Activated CD4-positive, alpha-beta T cell treated with anti-CD3 and anti-CD28 coated beads, Interleukin-2, amount 50 U/mL, for 1 hour (primary cell): ENCODE results near the gene ABCC10.
A peak's percentile ranks its signal among the peaks of the same experiment; 100 is the strongest.
"Not testable (repeated sequence)": the region's sequence is repeated elsewhere in the genome, so short reads cannot be mapped to it uniquely, and the experiment has no call there.

Experiments used
- DNase-seq: peaks from one replicate; pipeline ENCODE4 v3.0.0-alpha.2; 2020

ABCC10 gene

DNA sequence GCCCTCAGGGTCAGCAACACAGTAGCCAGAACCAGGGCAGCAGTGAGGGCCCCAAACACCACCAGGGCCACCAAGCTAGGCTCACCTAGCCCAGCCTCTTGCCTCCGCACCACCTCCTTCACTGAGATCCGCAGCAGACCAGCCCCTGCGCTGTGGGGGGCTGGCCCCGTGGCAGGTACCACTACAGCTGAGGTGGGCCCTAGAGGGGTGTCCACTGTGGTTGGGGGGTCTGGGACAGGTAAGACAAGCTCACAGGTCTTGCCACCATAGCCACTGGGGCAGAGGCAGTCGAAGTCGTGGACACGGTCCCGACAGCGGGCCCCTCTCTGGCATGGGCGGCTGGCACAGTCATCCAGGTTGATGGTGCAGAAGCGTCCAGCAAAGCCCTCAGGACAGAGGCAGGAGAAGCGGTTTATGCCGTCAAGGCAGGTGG, 23.4 kb downstream of the ABCC10 start:
- DNase-seq, result no peak

DNA sequence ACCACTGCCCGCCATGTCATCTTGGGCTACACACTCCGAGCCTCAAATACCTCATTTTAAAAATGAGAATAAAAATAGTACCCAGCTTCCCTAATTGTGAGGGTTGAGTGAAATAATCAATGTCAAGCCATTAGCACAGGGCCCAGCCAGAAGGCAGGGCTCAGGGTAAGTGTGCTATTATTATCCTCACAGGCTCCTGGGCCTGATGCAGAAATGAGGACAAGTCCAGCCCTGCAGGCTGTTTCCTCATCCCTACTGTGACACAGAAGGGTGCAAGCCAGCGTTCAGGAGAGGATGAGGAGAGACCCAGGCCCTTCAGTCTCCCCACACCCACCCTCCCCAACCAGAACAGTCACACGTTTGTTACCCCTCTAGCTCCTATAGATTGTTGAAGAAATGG, 24.0 kb downstream of the ABCC10 start:
- no peak for DNase-seq

DNA sequence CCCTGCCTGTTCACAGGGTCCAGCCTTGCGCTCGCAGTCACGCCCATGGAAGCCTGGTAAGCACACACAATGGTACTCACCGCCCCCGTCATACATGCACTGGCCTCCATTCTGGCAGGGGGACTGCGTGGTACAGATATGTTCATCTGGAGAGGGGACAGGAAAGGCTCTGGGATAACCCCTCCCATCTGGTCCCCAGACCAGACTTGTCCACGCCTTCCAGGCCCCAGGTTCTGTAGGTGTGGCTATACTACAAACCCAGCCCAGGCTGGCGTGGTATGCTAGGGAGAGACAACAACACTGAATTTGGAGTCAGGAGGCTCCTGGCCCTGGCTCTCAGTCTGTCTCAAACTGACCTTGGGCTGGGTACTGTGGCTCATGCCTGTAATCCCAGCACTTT, 24.6 kb downstream of the ABCC10 start:
- no peak for DNase-seq

DNA sequence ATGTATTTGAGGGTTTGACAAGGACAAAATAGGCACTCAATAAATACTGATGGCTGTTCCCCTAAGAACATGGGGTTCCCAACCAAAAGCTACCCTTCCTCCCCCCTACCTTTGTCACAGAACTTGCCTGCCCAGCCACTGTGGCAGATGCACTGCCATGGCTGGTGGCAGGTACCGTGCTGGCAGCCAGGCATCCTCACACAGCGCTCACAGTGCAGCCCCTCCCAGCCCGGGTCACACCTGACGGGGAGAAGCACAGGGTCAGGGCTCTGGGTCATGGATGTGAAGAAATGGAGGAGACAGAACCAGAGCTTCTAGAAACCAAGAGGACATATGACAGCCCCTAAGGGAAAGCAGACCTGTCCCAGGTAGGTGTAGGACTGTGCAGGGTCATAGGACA, 25.6 kb downstream of the ABCC10 start:
- DNase-seq, result no peak

DNA sequence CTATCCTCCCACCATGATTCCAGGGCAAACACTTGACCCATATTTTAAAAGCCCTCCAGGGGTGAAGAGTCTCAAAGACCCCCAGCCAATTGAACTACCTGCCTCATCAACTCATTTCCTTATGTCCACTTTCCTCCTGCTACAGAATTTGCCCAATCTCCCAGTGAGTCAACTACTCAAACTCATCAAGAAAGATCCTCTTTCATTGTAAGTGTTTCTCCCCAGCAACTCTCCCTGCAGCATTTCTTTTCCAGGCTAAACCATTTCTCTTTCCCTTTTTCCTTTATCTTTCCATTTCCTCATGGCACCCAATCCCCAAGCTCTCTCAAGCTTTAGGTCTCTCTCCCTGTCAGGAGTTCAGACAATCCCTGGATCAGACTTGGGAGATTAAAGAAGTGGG, 26.5 kb downstream of the ABCC10 start:
- no peak for DNase-seq

DNA sequence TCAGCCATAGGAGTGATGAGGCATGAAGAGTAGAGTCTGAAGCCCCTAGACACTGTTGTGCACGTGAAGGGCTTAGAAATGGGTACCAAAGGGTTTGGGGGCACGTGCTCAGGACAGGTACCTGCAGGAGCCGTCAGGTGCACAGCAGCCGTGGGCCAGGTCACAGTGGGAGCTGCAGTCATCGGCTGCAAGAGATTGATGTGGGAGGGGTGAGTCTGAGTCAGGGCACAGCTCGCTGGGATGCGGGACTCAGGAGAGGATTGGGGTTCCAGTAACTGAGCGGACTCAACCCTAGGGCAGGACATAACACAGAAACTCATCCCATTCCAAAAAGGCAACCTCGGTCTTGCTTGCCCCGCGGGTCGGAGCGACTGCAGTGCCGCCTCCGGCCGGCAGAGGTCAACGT, 27.0 kb downstream of the ABCC10 start:
- peak; percentile 64 for DNase-seq

DNA sequence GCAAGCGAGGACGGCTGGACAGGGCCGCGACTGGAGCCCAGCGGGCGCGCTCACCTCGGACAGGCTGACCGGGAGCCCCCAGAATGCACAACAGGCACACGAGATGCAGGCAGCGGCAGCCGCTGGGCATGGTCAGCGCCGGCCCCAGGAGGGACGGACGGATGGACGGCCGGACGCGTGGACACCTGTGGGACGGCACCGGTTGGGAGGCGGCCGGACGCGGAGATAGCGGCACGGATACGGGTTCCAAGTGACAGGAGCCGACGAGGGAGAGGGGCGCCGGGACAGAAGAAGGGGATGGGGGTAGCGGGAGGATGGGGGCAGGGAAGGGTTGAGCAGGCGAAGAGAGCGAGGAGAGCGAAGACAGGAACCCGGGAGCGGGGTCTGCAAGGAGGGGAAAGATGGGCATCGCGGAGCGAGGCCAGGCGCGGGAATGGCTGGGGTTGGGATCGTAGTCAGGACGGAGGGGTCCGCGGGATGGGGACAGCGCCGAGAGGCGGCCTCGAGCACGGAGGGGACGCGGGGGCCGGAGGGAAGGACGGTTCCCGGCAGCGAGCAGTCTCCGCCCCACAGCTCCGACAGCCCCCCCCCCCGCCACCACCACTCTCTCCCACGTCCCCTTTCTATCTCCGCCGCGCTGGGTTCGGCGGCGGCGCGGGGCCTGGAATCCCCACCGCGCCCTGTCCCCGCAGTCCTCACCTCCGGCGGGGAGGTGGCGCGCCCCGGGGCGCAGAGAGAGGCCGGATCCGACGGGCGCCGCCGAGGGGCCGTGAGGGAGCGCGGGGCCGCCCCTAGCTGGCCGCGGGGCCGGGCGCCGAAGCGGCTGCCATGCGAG, 27.6 kb downstream of the ABCC10 start:
- peak; percentile 20 for DNase-seq

DNA sequence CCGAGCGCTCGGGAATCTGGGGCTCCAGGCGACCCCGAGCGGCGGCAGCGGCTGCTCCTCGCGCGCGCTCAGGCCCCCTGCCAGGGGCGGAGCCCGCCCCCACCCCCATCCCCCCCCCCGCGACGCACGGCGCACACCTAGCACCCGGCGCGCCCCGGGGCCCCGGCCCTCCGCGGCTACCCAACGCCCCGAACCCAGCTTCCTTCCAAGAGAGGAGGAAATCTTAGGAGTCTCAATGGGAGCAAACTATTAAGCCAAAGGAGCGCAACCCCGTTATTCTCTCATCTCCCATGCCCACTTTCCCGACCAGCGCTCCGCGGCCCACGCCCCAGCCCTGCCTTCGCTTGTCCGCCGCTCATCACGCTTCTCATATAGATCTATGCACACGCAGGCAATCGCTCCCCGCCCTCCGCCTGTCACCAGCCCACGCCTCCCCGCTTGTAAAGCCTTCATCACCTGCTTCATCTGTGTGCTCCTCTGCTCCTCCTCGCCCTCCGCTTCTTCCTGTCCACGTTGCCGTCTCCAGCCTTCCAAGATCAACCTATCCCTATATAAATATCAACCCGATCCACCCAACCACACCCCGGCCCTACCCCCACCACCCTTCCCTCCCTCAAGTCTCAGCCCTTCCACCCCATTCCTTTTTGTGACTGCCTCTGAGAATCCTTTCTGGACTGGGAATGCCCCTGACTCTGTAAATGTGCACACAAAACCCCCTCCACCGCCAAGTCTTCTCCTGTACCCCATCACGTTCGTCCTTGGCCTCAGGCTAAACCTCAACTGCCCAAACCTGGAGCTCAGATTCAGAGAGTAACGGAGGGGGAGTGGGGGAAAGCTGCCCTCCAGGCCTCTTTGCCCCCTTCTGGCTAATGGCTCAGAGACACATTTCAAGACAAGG, 28.4 kb downstream of the ABCC10 start, which contains the start of gene DLK2:
TSS of gene DLK2 (minus strand) at position 18 of the 898 bp plus-strand sequence. CDS start 723 bp downstream, outside the sequence.
- peak; percentile 52 for DNase-seq

DNA sequence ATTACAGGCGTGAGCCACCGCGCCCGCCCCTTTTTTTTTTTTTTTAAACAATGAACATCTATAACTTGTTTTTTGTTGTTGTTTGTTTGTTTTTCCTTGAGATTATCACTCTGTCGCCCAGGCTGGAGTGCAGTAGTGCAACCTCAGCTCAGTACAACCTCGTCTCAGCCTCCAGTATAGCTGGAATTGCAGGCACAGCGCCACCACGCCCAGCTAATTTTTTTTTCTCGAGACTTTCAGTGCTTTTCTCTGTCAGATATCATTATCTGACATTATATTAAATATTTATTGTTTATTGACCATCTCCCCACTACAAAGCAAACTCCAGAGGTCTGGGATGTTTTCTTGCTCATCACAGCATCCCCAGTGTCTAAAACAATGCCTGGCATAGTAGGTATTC, 30.3 kb downstream of the ABCC10 start:
- no peak for DNase-seq

DNA sequence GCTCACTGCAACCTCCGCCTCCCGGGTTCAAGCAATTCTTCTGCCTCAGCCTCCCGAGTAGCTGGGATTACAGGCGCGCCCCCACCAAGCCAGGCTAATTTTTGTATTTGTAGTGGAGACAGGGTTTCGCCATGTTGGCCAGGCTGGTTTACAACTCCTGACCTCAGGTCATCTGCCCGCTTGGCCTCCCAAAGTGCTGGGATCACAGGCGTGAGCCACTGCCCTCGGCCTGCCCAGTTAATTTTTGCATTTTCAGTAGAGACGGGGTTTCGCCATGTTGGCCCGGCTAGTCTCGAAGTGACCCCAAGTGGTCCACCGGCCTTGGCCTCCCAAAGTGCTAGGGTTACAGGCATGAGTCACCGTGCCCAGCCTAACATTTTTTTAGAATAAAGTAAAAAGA, 30.8 kb downstream of the ABCC10 start:
- not testable (repeated sequence) for DNase-seq

DNA sequence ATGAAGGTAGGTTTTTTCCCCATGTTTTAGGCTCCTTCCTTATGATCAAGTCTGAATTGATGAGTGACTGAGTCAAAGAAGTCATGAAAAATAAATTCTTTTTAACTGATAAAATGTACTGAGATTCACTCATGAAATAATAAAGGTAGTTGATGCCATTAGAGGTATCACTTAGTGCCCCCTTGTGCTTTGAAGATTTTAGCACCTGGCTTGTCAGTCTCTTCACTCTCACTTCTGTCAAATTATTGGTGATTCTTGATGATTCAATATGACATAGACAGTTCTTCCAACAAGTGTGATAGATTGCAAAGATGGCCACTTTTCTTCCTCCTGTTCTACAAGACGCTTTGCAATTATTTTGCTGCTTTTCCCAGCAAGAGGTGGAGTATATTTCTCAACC, 32.2 kb downstream of the ABCC10 start:
- DNase-seq, result no peak

DNA sequence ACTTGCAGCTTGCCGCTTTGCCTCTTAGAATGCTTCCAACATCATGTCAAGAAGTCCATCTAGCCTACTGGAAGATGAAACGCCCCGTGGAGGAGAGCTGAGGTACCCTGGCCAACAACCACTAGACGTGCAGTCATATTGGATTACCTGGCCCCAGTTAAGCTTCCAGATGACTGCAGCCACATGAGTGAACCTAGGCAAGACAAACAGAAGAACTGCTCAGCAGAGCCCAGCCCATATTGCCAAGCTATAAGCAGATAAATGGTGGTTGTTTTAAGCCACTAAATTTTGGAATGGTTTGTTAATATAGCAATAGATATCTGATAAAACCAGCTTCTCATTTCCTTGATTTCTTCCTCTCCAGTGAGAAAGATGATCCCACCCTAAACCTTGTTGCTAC, 32.7 kb downstream of the ABCC10 start:
- DNase-seq, result no peak

DNA sequence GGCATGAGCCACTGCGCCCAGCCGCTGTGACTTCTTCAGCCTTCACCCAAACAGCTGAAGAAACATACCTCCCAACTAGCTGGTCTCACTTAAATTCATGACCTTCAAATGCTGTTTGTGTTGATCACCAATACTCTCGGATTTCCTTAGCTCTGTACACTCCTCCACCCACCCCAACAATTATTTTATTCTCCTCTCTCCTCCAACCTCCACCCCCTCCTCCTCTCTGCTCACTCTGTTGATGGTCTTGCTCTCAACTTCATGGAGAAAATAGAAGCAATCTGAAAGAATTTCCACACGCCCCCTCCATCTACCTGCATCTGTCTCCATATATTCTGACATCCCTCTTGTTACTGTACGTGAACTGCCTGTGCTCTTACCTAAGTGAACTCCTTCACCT, 34.6 kb downstream of the ABCC10 start:
- no peak for DNase-seq

DNA sequence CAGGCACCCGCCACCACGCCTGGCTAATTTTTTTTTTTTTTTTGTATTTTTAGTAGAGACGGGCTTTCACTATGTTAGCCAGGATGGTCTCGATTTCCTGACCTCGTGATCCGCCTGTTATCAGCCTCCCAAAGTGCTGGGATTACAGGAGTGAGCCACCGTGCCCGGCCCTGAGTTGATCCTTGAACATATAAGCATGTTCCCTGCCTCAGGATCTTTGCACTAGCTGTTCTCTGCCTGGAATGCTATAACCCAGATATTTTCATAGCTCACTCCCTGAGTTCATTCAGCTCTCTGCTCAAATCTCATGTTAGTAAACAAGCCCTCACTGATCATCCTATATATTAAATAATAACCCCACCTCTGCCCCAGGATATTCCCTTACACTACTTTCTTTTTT, 37.0 kb downstream of the ABCC10 start:
- DNase-seq, result no peak

DNA sequence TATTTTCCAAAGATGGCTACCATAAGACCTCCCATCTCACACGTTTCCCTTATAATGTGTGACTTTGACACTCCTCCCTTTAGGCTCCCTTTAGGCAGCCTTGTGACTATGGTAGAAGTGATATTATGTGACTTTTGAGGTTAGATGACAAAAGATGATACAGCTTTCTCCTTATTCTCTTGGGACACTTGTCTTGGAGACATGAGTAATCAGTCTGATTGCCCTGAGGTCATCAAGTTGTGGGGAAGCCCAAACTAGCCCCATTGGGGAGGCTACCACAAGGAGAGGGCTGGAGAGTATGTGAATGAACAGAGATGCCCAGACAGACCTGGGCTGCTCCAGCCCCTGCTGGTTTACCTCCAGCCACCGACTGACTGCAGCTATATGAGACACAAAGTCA, 38.6 kb downstream of the ABCC10 start:
- no peak for DNase-seq

DNA sequence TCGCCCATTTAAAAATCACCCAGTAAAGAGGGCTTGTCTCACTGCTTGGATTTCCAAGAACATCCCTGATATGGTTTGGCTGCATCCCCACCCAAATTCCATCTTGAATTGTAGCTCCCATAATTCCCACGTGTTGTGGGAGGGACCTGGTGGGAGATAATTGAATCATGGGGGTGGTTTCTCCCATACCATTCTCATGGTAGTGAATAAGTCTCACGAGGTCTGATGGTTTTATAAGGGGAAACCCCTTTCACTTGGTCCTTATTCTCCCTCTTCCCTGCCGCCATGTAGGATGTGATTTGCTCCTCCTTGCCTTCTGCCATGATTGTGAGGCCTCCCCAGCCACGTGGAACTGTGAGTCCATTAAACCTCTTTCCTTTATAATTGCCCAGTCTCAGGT, 39.9 kb downstream of the ABCC10 start:
- DNase-seq, result not testable (repeated sequence)

DNA sequence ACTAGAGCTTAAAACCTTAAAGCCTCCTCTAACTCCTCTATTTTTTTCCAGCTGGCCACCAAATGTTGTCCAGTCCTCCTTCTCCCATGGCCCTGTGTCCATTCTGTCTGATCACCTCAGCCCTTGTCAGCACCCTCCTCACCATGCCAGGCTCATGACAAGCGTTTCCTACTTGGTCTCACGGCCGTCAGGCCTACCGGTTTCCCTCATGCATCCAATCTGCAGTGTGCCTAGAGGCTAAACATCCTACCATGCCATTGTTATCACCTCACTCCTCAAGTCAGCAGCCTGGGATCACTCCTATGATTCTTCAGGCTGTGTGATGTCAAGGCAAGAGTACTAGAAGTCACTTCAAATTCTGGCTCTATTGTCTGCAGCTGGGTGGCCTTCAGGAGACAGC, 40.4 kb downstream of the ABCC10 start:
- no peak for DNase-seq

DNA sequence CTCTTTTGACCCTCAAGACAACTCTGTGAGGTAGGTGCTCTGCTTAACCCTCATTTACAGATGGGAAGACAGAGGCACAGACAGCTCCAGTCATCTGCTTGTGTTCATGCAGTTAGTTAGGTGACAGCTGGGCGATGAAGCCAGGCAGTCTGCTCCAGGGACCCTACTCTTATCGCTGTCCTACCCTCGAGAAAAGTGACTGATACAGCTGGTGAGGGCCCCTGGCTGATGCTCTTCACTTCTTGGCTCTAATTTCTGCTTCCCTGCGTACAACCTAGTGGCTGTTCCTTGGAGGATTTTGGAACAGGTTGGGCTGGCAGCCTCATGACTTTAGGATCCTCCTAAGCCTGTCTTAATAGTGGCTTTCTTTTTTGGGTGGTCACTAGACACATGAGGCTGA, 40.9 kb downstream of the ABCC10 start:
- DNase-seq, result no peak

DNA sequence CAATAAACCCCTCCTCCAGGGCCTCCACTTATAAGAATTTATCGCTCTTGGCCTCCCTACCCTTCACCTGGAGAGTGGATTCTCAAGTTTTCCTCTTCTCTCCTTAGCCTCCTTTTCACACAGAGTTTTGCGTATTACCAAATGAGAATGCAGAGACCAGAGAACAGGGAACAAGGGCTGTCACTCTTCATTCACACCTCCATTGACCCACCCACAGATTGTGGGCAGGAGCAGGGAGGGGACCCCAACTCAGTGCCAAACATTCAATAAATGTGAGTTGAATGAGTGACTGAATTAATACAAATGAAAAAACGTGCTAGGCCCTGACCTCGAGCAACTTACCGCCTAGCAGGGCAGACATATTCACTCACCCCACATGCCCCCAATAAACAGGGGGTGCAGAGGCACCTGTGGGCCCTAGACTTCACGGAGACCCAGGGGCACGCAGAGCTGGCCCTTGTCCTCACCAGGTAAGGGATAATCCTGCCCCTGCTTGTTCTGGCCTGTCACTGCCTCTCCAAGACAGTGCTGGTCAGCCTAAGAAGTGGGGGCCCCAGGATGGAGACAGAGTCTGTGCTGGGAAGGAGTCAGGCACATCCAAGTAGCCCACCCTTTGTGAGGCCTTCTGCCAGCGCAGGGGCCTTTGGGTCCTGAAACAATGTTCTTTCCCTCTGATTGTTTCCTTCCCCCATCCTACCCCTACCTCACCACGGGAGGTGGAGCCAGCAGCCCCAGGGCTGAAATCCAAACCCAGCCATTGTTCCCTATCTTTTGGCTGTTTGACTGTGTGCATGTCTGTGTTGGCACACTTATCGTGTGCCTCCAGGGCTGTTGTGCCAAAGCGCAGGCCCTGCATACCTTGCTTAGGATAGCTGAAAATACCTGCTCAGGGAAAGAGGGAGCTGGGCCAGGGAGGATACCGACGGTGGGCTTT, 41.7 kb downstream of the ABCC10 start:
- no peak for DNase-seq

DNA sequence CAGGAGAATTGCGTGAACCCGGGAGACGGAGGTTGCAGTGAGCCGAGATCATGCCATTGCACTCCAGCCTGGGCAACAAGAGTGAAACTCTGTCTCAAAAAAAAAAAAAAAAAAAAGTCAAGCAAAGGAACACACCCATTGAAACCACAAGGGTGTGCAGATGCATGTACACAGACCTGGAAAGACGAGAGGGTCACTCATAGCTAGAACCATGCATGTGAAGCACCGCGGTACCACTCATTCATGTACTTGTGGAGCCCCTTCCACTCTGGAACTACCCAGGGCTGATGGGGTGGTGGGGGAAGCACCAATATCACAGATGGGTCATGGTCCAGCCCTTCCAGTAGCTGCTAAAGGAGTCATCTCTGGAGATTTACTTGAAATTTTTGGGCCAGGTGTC, 42.6 kb downstream of the ABCC10 start:
- DNase-seq, result no peak

DNA sequence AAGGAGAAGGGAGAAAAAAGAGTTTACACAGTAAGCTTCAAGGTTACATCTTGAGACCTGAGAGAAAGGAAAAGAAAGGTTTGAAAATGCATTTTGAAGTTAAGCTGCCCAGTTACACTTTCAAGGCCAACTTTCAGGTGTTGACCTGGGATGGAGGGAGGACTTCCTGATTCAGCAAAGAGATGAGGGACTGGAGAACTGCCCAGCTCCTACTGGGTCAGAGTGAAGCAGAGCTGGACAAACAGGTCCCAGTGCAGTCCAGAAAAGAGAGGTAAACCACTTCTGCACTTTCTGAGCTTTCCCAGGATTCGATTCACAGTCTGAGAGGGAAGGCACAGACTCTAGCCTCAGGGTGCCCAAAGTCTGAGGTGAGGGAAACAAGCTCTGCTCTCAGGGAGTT, 44.1 kb downstream of the ABCC10 start:
- DNase-seq, result no peak

DNA sequence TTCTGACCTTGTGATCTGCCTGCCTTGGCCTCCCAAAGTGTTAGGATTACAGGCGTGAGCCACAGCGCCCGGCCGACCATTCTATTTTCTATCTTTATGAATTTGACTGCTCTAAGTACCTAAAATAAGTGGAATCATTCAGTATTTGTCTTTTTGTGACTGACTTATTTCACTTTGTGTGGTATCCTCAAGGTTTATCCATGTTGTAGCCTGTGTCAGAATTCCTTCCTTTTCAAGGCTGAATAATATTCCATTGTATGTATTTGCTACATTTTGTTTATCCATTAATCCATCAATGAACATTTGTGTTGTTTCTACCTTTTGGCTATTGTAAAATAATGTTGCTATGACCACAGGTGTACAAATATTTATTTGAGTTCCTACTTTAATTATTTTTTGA, 45.2 kb downstream of the ABCC10 start:
- no peak for DNase-seq

DNA sequence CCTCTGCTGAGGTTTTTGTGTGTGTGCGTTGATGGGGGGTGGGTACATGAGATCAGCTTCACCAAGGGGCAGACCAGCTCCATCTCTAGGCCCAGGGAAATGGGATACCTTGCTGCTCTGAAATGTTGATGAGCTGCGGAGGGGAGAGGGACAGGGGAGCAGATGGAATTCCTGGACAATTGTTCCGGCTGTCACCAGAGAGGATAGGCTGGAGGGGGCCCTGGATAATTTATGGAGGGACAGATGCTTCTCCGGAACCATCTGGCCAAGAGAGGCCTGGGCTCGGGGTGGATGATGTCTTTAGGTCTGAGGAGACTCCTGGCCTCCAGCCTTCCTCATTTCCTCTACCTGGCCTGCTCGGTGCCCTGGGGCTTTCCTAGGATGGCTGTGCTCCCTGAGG, 48.2 kb downstream of the ABCC10 start:
- DNase-seq, result no peak
